ENCODE data around the gene SOCS1.

GRCh38 chr16:11268921-11269375, 12.9 kb upstream of the SOCS1 start, which contains the start of gene TNP2:
- TF ChIP-seq RNF2 (IDR thresholded peaks at IDR 0.05; ENCODE audit: borderline replicate concordance, low read depth) (no peak), RFX5 (IDR thresholded peaks at IDR 0.05) (no peak), SREBF2 (IDR thresholded peaks at IDR 0.05) (no peak), CTCF (IDR thresholded peaks at IDR 0.05) (no peak)
